Esophagus squamous epithelium (tissue), 4 donors: ENCODE measurements around the gene AP5Z1.

Experiments
- POLR2A ChIP-seq, 4 donors: fragments of 450-650 bp; IDR thresholded peaks; one replicate each; pipeline ENCODE4 v1.6.1; 2017; ENCODE audit warnings: antibody characterized with exemption in 4 of 4, mild to moderate bottlenecking in 4 of 4, moderate library complexity in 3 of 4
- TF ChIP-seq, protein P1 (sequence below), 6 experiments: fragments of 450-650 bp in 4 of 6; fragments of 200-600 bp in 2 of 6; sonication (generic) in 2 of 6; IDR thresholded peaks; one replicate each; pipeline ENCODE4 v1.5.1; 2016 to 2019; ENCODE audit warnings: antibody characterized with exemption in 6 of 6, mild to moderate bottlenecking in 4 of 6, moderate library complexity in 4 of 6

DNA sequence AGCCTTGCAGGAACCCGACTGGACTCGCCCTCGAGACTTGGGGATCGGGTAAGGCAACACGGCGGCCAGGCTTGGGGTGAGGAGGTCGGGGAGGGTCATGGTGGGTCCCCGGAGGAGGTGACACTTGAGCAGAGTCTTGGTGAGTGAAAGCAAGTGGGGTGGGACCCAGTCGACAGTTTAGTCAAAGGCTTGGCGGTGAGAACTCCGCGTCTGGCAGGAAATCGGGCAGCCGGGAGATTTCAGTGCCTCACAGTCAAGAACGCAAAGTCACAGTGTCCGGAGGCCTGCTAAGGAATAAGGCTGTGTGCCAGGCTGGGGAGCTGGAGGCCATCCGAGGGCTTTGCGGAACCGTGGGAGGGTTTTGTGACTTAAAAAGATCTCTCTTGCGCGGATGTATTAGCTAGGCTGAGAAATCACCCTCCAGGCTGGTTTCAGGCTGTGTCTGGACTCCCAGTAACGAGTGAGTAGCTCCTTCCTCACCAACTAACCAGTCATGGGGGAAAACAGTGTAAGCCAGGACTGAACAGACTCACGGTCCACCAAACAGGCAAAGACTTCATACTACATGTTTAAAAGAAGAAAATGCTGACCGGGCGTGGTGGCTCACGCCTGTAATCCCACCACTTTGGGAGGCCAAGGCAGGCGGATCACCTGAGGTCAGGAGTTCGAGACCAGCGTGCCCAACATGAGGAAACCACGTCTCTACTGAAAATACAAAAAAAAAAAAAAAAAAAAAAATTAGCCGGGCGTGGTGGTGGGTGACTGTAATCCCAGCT is 613 bp downstream of the AP5Z1 start:
- TF ChIP-seq, protein P1, sequence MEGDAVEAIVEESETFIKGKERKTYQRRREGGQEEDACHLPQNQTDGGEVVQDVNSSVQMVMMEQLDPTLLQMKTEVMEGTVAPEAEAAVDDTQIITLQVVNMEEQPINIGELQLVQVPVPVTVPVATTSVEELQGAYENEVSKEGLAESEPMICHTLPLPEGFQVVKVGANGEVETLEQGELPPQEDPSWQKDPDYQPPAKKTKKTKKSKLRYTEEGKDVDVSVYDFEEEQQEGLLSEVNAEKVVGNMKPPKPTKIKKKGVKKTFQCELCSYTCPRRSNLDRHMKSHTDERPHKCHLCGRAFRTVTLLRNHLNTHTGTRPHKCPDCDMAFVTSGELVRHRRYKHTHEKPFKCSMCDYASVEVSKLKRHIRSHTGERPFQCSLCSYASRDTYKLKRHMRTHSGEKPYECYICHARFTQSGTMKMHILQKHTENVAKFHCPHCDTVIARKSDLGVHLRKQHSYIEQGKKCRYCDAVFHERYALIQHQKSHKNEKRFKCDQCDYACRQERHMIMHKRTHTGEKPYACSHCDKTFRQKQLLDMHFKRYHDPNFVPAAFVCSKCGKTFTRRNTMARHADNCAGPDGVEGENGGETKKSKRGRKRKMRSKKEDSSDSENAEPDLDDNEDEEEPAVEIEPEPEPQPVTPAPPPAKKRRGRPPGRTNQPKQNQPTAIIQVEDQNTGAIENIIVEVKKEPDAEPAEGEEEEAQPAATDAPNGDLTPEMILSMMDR (IDR thresholded peaks at IDR 0.05): no peak
- TF ChIP-seq POLR2A (IDR thresholded peaks at IDR 0.05): no peak
